CD4-positive, alpha-beta T cell treated with Interleukin-15 for 4 hours (primary cell): ENCODE data around the gene GSTA4.

Experiments
- DNase-seq: peaks from one replicate; pipeline ENCODE4 v3.0.0-alpha.2; 2020; ENCODE audit warnings: low spot score

GSTA4 gene

DNA sequence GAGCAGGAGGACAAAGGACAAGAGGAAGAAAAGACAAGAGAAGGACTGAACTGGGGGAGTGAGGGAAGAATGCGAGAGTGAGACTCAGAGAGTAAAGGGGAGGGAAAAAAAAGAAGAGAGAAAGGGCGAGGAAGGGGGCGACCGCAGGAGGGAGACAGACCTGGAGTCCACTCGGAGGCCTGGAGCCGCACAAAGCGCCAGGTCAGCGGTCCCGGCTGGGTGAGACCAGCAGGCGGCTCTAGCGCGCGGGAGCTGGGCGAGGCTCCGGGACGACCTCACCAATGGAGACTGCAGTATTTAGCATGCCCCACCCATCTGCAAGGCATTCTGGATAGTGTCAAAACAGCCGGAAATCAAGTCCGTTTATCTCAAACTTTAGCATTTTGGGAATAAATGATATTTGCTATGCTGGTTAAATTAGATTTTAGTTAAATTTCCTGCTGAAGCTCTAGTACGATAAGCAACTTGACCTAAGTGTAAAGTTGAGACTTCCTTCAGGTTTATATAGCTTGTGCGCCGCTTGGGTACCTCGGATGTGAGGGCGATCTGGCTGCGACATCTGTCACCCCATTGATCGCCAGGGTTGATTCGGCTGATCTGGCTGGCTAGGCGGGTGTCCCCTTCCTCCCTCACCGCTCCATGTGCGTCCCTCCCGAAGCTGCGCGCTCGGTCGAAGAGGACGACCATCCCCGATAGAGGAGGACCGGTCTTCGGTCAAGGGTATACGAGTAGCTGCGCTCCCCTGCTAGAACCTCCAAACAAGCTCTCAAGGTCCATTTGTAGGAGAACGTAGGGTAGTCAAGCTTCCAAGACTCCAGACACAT lies at the start of gene GSTA4:
TSS of gene GSTA4 (minus strand) at position 196 of the 824 bp plus-strand sequence. CDS start 1,041 bp downstream, outside the sequence.
- peak; percentile 90 for DNase-seq

GRCh38 chr6:53044572-53044971 lies 49.5 kb upstream of the GSTA4 start:
- DNase-seq, result no peak

DNA sequence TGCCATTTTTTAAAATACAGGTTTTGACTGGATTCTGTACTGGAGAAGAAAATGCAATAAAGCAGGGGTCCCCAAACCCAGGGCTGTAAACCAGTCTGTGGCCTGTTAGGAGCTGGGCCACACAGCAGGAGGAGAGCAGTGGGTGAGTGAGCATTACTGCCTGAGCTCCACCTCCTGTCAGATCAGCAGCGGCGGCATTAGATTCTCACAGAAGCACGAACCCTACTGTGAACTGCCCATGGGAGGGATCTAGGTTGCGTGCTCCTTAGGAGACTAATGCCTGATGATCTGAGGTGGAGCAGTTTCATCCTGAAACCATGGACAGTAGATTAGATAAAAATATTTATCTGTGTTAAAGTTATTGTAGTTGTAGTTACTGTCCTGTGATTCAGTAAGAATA lies 49.0 kb upstream of the GSTA4 start:
- DNase-seq, result no peak

DNA sequence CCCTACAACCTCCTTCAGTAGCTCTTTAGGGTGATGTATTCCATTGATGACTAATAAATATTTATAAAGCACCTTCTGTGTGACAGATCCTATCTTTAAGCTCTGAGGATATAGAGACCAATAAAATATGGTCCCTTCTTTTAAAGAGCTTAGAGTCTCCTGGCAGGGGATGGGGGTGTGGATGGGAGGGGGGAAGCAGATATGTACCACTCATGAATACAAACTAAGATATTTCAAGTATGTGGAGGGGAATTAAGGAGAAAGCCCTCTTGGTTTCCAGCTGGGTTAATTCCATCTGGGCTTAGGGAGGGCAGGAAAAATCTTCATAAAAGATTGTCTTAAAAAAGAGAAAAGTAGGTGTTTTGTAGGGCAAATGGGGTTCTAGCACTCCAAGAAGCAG lies 48.5 kb upstream of the GSTA4 start:
- DNase-seq, result no peak

GRCh38 chr6:53042112-53042511 lies 47.0 kb upstream of the GSTA4 start:
- DNase-seq, result no peak

DNA sequence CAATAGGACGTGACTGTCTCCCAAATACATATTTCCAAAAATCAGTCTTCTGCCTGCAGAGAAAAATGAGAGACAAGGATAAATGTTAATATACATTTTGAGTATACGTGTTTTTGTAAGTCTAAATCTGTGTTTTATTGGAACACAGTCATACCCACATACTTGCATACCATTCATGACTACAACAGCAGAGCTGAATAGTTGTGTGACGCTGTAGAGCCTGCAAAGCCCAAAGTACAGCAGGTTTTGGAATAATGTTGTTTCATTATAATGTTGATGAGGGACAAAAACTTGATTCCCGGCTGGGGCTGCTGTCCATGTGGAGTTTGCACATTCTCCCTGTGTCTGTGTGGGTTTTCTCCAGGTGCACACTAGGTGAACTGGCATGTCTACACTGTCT lies 46.3 kb upstream of the GSTA4 start:
- no peak for DNase-seq

DNA sequence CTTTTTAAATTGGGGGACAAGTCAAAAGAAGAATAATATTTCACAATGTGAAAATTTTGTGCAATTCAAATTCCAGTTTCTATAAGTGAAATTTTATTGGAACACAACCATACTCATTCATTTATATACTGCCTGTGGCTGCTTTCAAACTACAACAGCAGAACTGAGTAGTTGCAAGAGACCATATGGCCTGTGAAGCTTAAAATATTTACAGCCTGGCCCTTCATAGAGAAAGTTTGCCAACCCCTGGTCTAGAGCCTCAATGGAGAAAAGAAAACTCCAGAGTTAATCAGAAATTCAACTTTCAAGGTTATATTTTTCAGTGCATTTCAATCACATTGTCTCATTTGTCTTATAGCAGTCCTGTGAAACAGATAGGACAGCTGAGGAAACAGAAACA lies 43.5 kb upstream of the GSTA4 start:
- no peak for DNase-seq

- DNase-seq, result no peak
Measured at GRCh38 chr6:53038141-53038540, 43.1 kb upstream of the GSTA4 start.

DNA sequence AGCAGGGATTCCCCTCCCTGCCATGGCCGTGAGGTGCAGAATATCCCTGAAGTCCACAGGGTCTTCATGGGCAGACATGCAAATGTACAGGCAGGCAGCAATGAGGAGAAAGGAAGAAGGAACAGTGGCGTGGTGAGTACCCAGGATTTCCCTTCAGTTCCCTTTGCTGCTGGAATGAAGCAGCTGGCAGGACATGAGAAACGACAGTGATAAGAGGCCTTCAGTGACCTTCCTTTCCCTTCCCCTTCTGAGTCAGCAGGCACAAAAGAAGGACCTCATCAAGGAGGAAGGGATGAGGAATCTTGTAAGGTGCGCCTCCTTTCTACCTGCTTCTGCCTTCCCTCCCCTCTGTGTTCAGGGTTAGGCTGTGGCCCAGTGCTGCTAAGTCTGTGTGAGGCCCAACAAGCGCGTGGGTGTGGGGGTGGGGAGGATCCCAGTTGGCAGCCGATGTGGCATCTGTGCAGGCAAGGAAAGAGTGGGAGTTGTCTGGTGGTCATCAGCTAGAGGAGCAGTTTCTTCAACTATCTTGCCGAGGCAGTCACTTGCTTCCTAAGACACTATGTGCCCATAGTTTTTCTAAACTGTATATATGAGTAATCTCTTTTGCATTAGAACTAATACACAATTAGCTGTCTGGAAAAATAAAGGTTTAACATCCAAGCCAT lies 40.6 kb upstream of the GSTA4 start:
- DNase-seq, result no peak

GRCh38 chr6:53033764-53034163 lies 38.7 kb upstream of the GSTA4 start:
- DNase-seq, result no peak

DNA sequence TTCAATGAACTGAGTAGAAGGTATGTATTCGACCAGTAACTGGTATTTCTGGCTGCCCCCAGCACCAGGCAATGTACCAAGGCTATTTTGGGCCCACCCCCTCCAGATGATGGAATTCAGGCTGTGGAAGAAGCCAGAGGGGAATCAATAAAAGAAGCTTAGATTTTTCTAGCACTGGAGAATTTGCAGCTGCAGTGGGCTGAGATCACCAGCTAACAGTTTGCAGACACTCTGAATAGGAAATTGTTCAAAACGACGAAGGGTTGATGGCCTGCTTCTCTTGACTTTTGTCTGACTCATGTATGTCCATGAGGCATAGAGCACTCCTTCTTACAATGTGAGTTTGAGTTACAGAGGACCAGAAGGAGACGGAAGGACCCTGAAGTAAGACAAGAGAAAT lies 37.8 kb upstream of the GSTA4 start:
- no peak for DNase-seq

DNA sequence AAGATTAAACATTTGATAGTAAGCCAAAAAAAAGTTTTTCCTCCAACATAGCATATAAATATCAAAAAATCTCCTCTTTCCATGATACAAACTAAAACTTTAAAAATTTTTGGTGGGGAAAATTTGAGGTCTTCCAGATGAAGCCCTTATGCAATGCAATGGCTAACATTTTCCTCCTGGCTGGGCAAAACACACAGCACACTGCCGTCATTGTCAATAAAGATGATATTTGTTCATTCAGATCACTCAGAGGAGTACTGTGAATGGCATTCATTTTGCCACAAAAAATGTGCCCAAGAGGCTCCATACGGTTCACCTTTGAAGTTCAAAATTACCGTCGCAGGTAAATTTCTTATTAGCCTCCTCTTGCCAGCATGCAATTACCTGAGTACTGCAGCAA lies 36.2 kb upstream of the GSTA4 start:
- DNase-seq, result no peak

DNA sequence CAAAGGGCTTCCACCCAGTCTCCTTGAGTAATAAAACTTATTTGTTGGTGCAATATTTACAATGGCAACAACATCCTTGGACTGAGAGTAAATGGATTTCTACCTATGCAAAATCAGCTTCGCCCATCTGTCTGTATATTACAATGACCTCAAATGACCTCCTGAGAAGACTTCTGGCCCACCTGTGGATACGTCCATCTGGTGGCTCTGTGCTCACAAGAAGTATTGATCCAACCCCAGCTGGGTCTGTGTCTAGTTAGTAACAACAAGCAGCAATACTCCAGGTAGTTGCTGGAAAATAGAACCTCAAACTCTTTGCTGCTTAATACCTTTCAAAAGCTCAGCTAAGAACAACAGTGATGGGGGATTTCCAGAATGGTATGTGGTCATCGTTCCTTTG lies 34.7 kb upstream of the GSTA4 start:
- no peak for DNase-seq

GRCh38 chr6:53029257-53029656 lies 34.2 kb upstream of the GSTA4 start:
- DNase-seq, result no peak

DNA sequence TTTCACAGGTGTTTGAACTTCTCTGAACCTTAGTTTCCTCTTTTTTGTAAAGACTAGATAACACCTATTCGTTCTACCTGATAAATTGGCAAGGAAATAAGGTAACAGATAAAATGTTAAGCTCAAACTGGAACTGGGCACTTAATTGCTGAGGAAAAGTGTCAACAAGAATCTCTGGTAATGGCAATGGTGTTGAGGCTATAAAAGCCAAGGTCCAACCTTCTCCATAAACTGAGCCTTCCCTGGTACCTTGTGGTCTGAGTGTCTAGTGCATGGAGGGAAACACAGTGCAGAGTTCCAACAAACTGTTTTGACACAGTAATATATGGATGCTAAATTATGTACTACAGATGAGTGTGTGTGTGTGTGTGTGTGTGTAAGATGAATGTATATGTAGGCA lies 33.4 kb upstream of the GSTA4 start:
- no peak for DNase-seq

GRCh38 chr6:53027131-53027718 lies 32.1 kb upstream of the GSTA4 start:
- DNase-seq, result no peak

GRCh38 chr6:53026526-53026925 lies 31.4 kb upstream of the GSTA4 start:
- DNase-seq, result no peak

GRCh38 chr6:53023323-53023722 lies 28.2 kb upstream of the GSTA4 start:
- no peak for DNase-seq

DNA sequence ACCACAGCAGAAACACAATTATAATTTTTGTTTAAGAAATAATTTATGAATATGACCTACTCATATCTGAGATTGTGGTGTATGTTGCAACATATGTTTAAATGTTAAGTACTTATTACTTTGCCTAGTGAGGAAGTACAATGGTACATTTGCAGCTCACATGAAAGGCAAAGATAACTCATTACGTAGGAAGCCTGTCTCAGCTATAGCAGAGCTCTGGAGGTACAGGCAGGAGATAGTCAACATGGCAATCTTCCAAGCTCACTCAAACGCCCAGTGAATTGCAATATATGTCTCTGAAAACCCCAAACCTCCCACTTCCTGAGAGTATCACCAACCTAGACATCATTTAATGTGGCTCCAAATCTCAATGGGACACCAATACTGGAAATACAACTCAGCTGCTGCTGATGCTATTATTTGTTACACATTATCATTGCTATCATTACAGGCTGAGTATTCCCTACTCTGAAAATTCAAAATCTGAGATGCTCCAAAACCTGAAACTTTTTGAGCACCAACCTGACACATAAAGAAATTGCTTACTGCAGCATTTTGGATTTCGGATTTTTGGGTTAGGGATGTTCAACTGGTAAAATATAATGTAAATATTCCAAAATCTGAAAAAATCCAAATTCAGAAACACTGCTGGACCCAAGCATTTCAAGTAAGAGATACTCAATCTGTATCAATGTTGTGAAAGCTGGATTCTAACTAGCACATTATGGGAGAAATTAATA lies 25.1 kb upstream of the GSTA4 start:
- DNase-seq, result no peak

GRCh38 chr6:53018446-53018845 lies 23.4 kb upstream of the GSTA4 start:
- no peak for DNase-seq

DNA sequence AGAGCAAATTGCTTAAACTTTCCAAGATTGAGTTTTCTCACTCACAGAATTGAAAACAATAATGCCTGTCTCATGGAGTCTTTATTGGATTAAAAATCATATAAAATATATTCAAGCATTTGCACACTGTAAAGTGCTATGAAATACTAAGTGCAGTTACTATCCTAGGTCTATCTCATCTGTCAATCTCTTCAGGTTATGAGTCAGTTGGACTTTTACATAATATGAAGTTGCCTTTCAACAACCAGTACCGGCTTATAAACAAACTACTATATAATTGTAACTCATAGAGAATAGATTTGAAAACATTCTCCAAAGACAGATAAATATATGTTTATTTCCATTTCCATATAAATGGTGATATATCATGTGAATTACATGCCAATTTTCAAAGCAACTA lies 20.4 kb upstream of the GSTA4 start:
- no peak for DNase-seq

DNA sequence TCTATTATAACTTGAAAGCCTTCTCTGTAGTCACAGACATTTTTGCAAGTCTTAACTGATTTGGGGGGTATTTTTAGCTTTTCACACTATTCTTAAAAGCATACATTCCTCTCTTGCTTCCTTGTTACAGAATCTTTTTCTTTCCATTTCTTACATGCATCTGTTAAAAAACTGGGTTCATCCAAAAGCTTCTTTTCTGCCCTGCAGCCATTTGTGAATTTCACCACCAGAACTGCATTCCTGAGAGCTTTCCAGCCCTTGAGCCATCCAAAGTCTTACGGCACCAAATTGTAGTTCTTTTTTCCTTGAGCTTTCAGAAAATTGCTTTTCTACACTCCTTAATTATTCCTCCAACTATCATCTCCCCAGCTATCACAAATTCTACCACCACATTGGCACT lies 19.7 kb upstream of the GSTA4 start:
- no peak for DNase-seq

DNA sequence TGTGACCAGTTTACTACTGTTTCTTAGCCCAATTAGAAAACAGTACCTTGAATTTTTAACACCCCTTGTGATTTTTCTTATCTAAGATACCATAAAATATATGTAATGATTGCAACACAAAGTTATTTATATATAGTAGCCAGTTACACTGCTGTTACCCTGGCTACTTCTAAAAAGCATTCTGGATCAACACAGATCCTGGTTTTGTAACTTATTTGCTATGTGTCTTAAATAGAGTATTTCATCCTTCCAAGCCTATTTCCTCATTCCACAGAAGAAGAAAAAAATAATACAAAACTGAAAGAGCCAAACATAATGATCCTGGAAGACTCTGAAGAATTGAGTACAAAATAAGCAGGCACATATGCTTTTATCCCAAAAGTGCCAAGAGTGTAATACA lies 19.0 kb upstream of the GSTA4 start:
- no peak for DNase-seq
